Measurements from ENCODE around the gene SUPT20H.

- TF ChIP-seq CTCF (conservative IDR thresholded peaks at IDR 0.05 in 1 of 2, IDR thresholded peaks at IDR 0.05 in 1 of 2; ENCODE audit: low read depth in 1 of 2, low read length in 2 of 2) (no peak), EZH2 (IDR thresholded peaks at IDR 0.05; ENCODE audit: low read length, missing control alignments) (no peak)
These were observed 35.4 kb upstream of the SUPT20H start for GRCh38 chr13:37094840-37095239.

All from fibroblast of lung (primary cell).